Glomerular endothelial cell (primary cell): ENCODE measurements around the gene GRHL1. TPM values are rescaled to one million over a fixed set of nuclear protein-coding genes. Genes with fewer than 3 reads are reported as not detected.
"Not testable (repeated sequence)": the region's sequence is repeated elsewhere in the genome, so short reads cannot be mapped to it uniquely, and the experiment has no call there.

Source experiments
- DNase-seq: peaks from one replicate; pipeline ENCODE4 v3.0.0-alpha.2; 2011; ENCODE audit warnings: low read depth, low spot score; ENCODE audit errors: extremely low read depth
- total RNA-seq: library from RNA; depleted of rRNA; stranded (reverse); fragments of >200 nt; gene quantifications from 2 replicates; pipeline ENCODE4 v1.2.3, GENCODE V29; 2015

GRHL1 gene, protein sequence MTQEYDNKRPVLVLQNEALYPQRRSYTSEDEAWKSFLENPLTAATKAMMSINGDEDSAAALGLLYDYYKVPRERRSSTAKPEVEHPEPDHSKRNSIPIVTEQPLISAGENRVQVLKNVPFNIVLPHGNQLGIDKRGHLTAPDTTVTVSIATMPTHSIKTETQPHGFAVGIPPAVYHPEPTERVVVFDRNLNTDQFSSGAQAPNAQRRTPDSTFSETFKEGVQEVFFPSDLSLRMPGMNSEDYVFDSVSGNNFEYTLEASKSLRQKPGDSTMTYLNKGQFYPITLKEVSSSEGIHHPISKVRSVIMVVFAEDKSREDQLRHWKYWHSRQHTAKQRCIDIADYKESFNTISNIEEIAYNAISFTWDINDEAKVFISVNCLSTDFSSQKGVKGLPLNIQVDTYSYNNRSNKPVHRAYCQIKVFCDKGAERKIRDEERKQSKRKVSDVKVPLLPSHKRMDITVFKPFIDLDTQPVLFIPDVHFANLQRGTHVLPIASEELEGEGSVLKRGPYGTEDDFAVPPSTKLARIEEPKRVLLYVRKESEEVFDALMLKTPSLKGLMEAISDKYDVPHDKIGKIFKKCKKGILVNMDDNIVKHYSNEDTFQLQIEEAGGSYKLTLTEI
- 0.82 TPM in 1 of 2 replicates, not detected in the other for total RNA-seq

DNA sequence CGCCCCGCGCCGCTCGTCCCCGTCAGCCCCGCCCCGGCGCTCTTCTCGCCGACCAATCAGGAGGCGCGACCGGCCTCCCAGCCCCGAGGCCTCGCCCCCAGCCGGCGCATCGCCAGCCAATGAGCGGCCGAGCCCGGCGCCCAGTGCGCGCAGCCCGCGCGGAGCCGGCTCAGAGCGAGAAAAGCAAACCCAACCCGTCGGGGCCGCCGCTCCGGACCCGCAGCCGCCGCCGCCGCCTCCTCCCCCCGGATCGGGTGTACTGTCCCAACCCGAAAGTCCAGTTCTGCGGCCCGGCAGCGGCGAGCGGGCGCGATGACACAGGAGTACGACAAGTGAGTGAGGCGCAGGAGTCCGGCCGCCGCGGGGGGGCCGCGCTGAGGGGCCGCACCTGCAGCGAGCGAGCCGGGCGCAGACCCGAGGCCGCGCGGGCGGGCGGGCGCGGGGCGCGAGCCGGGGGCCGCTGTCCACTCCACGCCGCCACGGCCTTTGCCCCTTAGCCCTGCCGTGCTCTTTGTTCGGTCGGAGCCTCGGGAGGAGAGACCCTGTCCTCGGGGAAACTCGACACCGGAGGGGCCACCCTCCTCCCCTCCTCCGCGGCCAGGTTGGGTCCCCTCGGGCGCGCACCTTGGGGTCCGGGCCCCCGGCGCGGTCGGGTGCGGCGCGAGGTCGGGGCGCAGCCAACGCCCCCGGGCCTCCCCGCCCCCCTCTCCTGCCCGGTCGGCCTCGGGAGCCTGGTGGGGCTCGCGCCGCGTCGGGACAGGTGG lies at the start of gene GRHL1:
Gene GRHL1, plus strand, starts transcription at position 172 of the 764 bp plus-strand sequence. Its CDS starts 141 bp downstream, at position 313.
- peak; percentile 5 for DNase-seq

DNA sequence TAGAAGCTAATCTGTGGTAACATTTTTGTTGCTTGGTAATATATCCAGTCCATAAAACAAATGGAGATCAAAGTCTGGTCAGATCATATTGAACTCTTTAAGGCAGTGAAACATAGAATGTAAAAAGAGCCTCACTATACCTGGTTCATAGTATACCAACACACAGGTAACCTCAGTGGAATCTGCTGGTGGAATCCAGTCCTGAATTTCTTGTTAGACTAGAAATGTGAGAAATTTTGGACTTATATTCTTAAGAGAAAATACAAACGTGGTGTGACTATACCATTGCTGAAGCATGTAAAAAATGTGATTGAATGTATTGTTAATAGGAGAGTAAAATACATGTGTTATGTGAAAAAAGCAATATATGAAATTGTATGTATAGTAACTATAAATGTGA lies 46.1 kb upstream of the GRHL1 start:
- no peak for DNase-seq

DNA sequence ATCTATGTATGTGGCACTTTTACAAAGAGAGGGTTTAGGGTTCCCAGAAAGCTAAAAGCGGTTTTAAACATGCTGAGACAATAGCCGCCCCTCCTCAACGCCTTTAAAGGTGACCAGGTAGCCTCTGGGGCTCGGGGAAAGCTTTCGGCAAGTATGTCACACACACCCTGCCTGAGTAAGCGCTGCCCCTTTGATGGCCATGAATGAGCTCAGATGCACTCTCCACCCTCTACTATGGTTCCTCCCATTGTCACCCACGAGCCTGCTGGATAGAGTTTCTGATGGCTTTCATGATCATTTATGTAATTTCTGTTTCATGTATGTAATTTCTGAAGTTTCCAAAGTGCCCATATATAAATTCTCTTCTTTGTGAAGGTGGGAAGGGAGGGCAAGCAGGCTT lies 44.1 kb upstream of the GRHL1 start:
- DNase-seq = no peak

DNA sequence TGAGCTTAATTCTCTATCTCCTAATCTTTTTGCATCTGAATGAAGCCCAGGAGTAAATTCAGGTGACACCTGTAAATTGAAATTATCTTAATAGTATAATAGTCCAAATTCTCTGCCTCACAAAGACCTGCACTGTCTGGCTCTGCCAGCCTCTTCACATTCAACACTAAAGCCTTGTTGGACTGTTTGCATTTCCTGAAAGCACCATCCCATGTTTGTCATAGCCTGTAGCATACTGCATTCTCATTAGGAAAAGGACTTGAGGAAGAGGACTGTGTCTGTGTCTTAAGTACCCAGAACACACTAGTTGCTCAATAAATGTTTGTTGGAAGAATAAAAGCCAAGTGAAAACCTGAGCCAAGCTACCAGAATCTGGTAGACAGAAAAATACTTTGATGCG lies 42.9 kb upstream of the GRHL1 start:
- no peak for DNase-seq

DNA sequence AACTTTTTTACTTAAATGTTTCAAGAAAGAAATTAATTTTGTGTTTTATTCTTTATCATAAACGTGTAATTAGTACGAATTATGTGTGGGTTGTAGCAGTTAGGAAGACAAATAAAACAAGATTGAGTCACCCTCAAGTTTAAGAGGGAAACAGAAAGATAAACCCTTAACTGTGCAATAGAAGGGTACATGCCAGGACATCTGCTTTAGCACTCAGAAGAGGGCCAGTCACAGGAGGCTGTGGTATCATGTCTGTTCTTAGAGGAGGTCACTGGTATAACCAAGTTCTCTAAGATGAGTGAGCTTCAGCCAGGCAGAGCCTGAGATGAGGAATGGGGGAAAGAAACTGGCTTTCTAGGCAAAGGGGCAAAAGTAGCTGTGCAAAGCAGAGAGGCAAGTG lies 42.4 kb upstream of the GRHL1 start:
- no peak for DNase-seq

DNA sequence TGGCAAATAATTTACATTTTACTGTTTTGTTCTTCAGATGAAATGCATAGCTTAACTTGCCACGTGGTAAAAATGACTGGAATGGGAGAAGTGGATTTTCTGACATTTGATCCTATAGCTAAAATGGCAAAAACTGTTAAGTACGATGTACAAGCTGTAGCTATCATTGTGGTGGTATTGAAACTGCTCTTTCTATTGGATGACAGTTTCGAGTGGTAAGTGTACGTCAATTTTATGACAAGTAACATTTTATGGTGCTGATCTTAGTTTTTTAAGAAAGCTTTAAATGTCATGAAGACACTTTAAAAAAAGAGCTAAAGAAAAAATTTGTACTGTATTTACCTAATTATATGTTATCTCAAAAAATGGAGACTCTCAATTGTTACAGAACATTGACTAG lies 40.8 kb upstream of the GRHL1 start:
- no peak for DNase-seq

DNA sequence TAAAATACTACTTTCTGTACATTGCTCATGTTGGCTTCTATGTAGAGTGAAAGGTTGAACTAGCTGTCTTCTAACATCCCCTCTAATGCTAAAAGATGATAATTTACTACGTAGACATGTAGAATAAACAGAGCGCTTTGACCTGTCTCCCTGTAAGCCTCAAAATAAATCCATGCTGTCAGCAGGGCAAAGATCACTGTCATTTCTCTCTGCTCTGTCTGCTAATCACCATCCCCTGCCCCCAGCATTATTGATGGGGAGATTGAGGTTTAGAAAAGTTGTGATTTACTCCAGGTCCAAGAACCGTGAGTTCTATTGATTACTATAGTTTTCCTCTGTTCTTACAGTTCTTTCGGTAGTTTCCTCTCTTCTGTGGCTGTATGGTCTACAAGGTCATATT lies 39.0 kb upstream of the GRHL1 start:
- DNase-seq = no peak

DNA sequence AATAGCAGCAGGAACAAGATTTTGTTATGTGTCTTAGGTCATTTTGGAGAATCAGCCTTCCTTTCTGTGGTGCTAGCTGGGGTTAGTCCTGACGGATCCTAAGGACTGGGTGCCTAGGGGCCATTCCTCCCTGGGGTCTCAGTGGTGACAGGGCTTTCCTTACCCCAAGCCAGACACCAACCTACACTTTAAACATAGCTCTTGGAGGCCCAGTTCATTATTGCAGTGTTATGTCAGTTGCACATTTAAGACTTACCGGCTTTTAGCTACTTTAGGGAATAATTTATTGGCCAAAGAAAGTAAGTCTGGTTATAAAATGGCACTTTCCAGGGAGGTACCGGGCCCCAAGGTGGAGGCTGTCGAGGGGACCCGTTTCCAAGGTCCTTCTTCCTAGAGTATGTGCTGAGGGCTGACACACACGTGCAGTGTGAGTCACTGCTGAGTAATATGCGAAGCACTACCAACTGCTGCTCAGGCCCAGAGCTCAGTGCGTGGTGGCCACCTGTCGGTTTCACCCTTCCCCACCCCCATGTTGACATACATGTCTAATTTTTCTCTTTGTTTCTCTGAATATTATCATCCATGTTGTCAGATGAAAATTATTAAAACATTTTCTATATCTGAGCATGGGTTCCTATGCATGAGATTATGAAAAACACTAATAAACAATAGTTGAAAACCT lies 37.0 kb upstream of the GRHL1 start:
- DNase-seq = no peak

DNA sequence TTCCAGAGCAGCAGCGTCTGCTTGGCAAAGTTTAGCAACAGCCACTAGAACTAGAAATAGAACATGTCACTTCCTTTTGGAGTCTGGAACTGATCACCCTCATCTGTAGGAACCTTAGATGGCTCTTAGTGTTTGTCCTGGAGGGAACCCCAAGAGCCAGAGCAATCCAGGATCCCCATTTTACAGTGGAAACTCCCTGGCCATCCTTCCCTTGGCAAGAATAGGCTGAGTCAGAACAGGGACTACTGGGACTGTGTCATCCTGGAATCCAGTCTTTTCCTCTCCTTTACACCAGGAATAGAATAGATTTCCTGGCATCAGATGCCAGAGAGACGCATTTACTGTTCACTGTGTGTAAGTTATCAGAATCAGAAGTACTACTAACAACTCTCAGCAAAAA lies 33.2 kb upstream of the GRHL1 start:
- no peak for DNase-seq

DNA sequence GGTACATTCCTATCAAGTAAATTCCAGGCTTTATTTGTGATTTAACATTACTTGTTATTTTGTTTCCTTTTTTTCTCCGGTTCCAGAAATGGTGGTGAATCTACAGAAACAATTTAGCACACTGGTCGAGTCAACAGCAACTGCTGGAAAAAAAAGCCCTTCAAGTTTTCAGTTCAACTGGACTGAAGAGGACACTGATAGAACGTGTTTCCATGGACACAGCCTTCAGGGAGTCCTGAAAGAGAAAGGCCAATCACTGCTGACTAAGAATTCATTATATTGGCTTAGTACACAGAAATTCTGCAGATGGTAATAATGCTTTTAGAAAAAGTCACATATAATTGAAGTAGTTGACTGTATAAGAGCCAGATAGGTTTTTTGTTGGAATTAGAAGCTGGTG lies 32.0 kb upstream of the GRHL1 start:
- DNase-seq = no peak

DNA sequence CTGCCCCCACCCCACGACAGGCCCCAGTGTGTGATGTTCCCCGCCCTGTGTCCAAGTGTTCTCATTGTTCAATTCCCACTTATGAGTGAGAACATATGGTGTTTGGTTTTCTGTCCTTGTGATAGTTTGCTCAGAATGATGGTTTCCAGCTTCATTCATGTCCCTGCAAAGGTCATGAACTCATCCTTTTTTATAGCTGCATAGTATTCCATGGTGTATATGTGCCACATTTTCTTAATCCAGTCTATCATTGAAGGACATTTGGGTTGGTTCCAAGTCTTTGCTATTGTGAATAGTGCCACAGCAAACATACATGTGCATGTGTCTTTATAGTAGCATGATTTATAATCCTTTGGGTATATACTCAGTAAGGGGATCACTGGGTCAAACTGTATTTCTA lies 24.5 kb upstream of the GRHL1 start:
- DNase-seq = not testable (repeated sequence)

DNA sequence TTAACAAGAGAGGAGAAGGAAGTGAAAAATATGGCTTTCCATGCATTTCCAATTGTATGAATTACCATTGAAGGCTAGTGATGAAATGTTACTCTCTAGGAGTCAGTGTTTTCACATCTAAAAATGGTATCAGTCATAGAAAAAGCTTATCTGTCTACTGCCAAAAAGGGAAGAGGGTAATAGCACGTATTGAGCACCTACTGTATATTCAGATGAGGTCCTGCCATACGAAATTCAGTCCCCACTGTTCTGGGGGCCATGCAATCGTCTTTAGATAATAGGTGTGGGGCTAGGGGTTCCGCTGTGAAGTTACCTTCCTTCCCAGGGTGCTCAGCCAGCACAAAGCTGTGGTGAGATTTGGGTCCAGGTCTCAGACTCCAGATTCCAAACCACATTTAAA lies 14.2 kb upstream of the GRHL1 start:
- no peak for DNase-seq

DNA sequence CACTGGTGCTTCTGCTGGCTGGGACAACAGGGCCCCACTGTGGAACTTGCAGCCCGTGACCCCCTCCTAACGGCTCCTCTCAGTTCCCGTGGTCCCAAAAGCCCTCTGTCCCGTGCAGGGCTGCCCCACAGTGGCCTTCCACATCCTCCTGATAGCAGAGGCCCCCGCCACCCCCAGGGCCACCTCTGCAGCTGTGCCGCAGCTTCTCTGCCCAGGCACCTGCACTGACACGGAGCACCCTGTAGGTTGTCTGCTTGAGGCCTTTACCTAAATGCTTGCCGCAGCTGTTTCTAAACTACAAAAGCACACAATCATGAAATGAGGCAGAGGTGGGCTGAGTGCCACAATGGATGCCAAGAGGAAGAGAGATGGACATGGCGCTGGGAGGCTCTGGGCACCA lies 13.5 kb upstream of the GRHL1 start:
- no peak for DNase-seq

DNA sequence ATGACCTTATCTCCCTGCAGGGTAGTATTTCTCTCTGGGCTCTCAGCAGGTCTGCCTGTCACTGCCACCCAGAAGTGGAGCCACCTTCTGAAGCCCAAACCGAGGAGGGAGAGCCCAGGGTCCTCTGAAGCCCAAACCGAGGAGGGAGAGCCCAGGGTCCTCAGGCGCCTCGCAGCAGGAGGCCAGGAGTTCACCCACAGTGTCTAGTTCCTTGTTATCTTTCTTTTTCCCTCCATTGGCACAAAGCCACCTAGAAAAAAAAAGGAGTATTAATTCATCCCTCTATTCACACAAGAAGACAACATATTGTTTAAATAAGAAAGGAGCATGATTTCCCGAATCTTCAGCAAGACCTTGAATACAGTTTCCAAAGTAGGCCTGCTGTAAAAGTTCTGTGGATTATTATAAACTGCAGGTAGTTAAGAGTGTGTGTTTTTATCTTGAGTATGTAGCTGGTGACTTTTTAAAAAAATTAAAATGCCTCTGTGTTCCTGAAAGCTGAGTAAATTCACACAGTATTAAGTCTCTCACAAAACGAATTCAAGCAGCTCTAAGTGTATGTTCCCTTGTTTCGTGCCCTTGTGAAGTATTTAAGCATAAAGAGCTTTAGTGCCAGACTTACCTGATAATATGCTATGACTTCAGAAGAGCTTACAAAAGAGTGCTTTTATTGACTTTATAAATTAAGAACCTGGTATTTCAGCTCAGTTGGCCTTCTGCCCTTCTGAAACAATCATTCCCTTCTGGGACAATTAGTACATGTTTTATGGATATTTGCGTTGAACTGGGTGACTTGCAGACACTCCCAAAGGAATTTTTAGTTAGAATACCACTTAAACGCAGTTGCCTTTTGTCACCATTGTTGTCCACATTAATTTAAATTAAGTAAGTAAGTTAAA lies 11.7 kb upstream of the GRHL1 start:
- DNase-seq = no peak

DNA sequence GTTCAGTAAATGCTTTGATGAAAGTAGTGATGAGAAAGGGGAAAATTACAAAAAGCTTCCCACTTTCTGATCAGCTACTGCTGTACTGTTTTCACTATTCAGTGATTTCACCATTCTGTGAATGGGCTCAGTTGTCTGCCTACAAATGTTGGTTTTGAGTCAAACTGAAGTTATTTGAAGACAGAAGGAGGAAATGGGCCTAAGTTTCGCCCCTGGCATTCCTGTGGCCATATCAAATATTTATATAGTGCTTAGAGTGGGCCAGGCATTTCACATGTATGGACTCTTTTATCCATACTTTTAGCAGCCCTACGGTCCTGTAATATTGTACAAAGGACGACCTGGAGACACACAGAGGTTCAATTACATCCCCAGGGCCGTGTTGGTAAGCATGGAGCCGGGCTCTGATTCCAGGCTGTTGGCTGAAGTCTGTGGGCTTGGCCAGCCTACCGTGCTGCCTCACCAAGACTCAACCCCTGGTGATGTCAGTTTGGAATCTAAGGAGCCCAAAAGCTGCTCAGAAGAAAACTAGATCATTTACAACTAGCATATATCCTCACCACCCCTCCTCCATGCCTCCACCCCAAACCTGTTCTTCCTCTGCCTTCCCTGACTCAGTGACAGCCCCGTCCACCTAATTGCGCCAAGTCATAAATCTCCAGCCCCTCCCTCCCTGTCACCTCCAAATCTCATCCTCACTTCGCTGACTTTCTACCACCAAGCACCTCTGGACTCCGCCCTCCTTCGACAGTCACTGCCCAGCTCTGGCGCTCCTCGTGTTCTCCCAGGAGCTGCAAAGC lies 10.1 kb upstream of the GRHL1 start:
- no peak for DNase-seq

DNA sequence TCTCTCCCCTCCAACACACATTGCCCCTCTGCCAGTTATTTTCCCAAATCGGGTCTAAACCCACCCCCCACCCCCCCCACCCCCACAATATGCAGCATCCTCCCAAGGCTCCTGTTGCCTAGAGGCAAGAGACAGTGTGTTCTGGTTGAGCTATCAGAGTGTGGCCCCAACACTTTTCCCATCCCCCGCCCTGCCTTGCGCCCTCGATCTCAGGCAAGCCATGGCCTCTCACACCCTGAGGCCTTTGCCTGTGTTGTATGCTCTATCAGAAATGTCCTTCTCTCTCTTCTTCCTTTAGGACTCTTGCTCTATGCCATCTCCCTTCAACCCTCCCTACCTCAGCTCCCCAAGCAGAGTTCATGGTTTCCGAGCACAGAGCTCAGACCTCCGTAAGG lies 9.5 kb upstream of the GRHL1 start:
- DNase-seq = no peak

DNA sequence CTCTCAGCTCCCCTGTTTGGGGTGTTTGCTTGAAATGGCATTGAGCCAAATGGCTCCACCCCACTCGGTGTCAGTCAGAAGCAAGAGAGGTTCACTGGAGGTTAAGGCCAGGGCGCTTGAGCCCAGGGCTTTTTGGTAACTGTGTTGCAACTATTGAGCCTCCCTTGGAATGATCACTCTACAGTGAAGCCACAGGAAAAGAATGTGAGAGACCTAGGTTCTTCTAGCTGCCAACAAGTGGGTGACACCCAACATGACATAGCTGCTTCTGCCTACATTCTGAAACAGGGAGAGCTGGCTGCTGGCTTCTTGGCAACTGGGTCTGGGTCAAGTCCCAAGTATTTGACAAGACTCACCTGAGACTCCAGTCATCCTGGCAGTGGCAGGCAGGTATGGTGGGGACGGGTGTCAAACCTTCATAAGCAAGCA lies 7.1 kb upstream of the GRHL1 start:
- DNase-seq = no peak

DNA sequence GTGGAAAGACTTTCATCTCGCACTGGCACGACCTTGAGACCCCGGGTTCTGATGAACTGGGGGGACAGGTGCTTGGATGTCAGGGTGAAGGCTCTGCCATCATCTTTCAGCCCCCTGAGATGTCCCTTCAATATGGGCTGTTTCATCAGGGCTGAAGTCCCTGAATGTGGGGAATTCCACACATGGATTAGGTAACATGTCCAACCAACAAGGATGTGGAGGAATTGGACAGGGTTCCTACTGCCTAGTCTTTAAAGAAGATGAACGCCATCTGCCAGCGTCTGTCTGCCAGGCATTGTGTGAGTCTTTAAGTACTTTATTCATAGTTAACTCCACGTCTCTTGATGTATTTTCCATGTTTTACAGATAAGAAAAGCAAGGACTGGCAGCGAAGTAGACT lies 5.9 kb upstream of the GRHL1 start:
- no peak for DNase-seq

DNA sequence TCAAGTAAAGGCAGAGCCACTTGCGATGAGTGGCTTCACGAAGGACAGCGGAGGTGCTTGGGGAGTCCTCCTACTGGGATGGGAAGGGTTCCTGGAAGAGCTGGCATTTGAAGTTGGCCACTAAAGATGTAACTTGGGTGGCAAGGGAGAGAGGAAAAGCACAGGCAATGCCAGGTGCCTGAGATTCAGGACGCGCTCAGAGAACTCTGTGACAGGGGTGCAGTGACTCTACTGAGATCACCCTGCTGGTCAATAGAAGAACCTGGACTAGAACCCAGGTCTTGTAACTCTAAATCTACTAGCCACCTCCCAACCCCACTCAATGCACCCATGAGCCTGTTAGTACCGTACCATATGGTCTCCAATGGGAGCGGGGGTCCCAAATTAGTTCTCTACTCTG lies 5.4 kb upstream of the GRHL1 start:
- DNase-seq = no peak
